SU-DHL-6 (cell line): ENCODE results near the gene ADAMTS17.

Experiments
- H2AFZ ChIP-seq: fragments of 200-600 bp; sonication (generic); 2 replicates; pipeline ENCODE4 v1.6.1; 2014; ENCODE audit warnings: low read depth, mild to moderate bottlenecking, moderate library complexity, mixed read lengths, antibody characterized with exemption, low read length; ENCODE audit not compliant: severe bottlenecking
- H3F3A ChIP-seq: fragments of 200-600 bp; shearing (Covaris generic); 2 replicates; pipeline ENCODE4 v1.6.0; 2016; ENCODE audit warnings: antibody characterized with exemption, mild to moderate bottlenecking; ENCODE audit not compliant: insufficient read depth
- H3K27ac ChIP-seq: fragments of 200-600 bp; sonication (generic); 2 replicates; pipeline ENCODE4 v1.5.1; 2016; ENCODE audit warnings: low read depth, mild to moderate bottlenecking, low read length, moderate library complexity, mixed read lengths
- H3K27me3 ChIP-seq: fragments of 200-600 bp; sonication (generic), shearing (Covaris generic); 2 replicates; pipeline ENCODE4 v1.6.0; 2014; ENCODE audit warnings: mild to moderate bottlenecking, low read length
- H3K36me3 ChIP-seq: fragments of 200-600 bp; sonication (generic); 2 replicates; pipeline ENCODE4 v1.6.1; 2014; ENCODE audit warnings: mild to moderate bottlenecking, low read length, mixed read lengths
- H3K4me2 ChIP-seq: fragments of 300-600, 200-600 bp; shearing (Covaris generic), sonication (generic); 2 replicates; pipeline ENCODE4 v1.6.0; 2014; ENCODE audit warnings: low read length, low read depth, mild to moderate bottlenecking; ENCODE audit not compliant: poor library complexity, severe bottlenecking
- H3K4me3 ChIP-seq: fragments of 200-600 bp; sonication (generic); 2 replicates; pipeline ENCODE4 v1.5.1; 2014; ENCODE audit warnings: antibody characterized with exemption, low read length, mild to moderate bottlenecking, mixed read lengths; ENCODE audit not compliant: insufficient read depth, poor library complexity, severe bottlenecking
- H3K79me2 ChIP-seq: fragments of 200-600 bp; sonication (generic); 2 replicates; pipeline ENCODE4 v1.6.1; 2014; ENCODE audit warnings: mild to moderate bottlenecking, low read length, moderate library complexity; ENCODE audit not compliant: insufficient read depth
- H3K9ac ChIP-seq: fragments of 200-600 bp; sonication (generic); 2 replicates; pipeline ENCODE4 v1.7.0; 2014; ENCODE audit warnings: mild to moderate bottlenecking, low read length
- H3K9me2 ChIP-seq: fragments of 200-600 bp; sonication (generic); replicated peaks from 2 replicates; pipeline ENCODE4 v1.6.1; 2014; ENCODE audit warnings: low read length; ENCODE audit not compliant: insufficient read depth
- H3K9me3 ChIP-seq: fragments of 200-600 bp; sonication (generic); 2 replicates; pipeline ENCODE4 v1.6.1; 2014; ENCODE audit warnings: low read length, mixed read lengths; ENCODE audit not compliant: insufficient read depth
- H4K20me1 ChIP-seq: fragments of 200-600 bp; sonication (generic); 2 replicates; pipeline ENCODE4 v1.6.1; 2014; ENCODE audit warnings: low read depth, mild to moderate bottlenecking, antibody characterized with exemption, low read length, moderate library complexity, mixed read lengths
- CTCF ChIP-seq: fragments of 200-600 bp; sonication (generic); IDR thresholded peaks from one replicate; pipeline ENCODE4 v1.5.1; 2017; ENCODE audit warnings: antibody characterized with exemption, mild to moderate bottlenecking, low read length, moderate library complexity; ENCODE audit not compliant: insufficient read depth, poor library complexity, severe bottlenecking
- EZH2phosphoT487 ChIP-seq: fragments of 200-600 bp; sonication (generic), shearing (Covaris generic); conservative IDR thresholded peaks from 2 replicates; pipeline ENCODE4 v1.6.1; 2018; ENCODE audit warnings: mild to moderate bottlenecking, antibody characterized with exemption, low read length, moderate library complexity, mixed read lengths

Gene ADAMTS17

GRCh38 chr15:100174904-100175275 lies 166.9 kb downstream of the ADAMTS17 start:
- TF ChIP-seq CTCF (no peak), EZH2phosphoT487 (no peak)
- Histone ChIP-seq H3K9me3 (peaks cover 9% of the 10 kb centered on the region; the same call in 1 of the 2 replicates), H3F3A (no peaks in the 10 kb centered on the region), H3K9ac (no peak overlapping the region), H3K27me3 (no peaks in the 10 kb centered on the region), H2AFZ (no peak overlapping the region), H3K4me3 (no peak overlapping the region), H3K4me2 (no peak overlapping the region), H3K9me2 (no peaks in the 10 kb centered on the region), H3K36me3 (no peaks in the 10 kb centered on the region), H3K79me2 (no peaks in the 10 kb centered on the region), H4K20me1 (no peaks in the 10 kb centered on the region), H3K27ac (no peak overlapping the region)

- TF ChIP-seq EZH2phosphoT487 (no peak), CTCF (no peak)
- Histone ChIP-seq H3K4me3 (no peak overlapping the region), H3K27me3 (no peaks in the 10 kb centered on the region), H3K9me2 (no peaks in the 10 kb centered on the region), H3K36me3 (no peaks in the 10 kb centered on the region), H3K9ac (no peak overlapping the region), H3K27ac (no peak overlapping the region), H3F3A (no peaks in the 10 kb centered on the region), H4K20me1 (no peaks in the 10 kb centered on the region), H2AFZ (no peak overlapping the region), H3K79me2 (no peaks in the 10 kb centered on the region), H3K4me2 (no peak overlapping the region), H3K9me3 (peaks cover 9% of the 10 kb centered on the region; the same call in 1 of the 2 replicates)
These were observed 167.4 kb downstream of the ADAMTS17 start for GRCh38 chr15:100174159-100174903.

GRCh38 chr15:100172356-100173024 lies 169.3 kb downstream of the ADAMTS17 start:
- Histone ChIP-seq H3K27me3 (no peaks in the 10 kb centered on the region), H3K79me2 (no peaks in the 10 kb centered on the region)

More at GRCh38 chr15:100172356-100173024, 169.3 kb downstream of the ADAMTS17 start:
- Histone ChIP-seq H2AFZ (no peak overlapping the region), H3K36me3 (no peaks in the 10 kb centered on the region), H3F3A (no peaks in the 10 kb centered on the region), H3K4me3 (no peak overlapping the region), H3K27ac (no peak overlapping the region), H3K9ac (no peak overlapping the region), H3K4me2 (no peak overlapping the region), H4K20me1 (no peaks in the 10 kb centered on the region), H3K9me2 (no peaks in the 10 kb centered on the region), H3K9me3 (peaks cover 9% of the 10 kb centered on the region; the same call in 1 of the 2 replicates)
- TF ChIP-seq CTCF = no peak
- no peak for TF ChIP-seq EZH2phosphoT487
